Activated CD4-positive, alpha-beta T cell treated with anti-CD3 and anti-CD28 coated beads for 1 hour (primary cell): ENCODE data around the gene CPNE1.
"Not testable (repeated sequence)": the region's sequence is repeated elsewhere in the genome, so short reads cannot be mapped to it uniquely, and the experiment has no call there.

Experiments used
- DNase-seq: peaks from one replicate; pipeline ENCODE4 v3.0.0-alpha.2; 2020

The CPNE1 gene

GRCh38 chr20:35697696-35698297 is 33.1 kb upstream of the CPNE1 start:
- no peak for DNase-seq

GRCh38 chr20:35695978-35696377 is 31.3 kb upstream of the CPNE1 start:
- DNase-seq, result no peak

- no peak for DNase-seq
Measured at GRCh38 chr20:35695245-35695749, 30.6 kb upstream of the CPNE1 start.

GRCh38 chr20:35690265-35690664 is 25.6 kb upstream of the CPNE1 start:
- DNase-seq, result no peak

GRCh38 chr20:35686872-35687271 is 22.2 kb upstream of the CPNE1 start:
- not testable (repeated sequence) for DNase-seq

GRCh38 chr20:35685368-35685767 is 20.7 kb upstream of the CPNE1 start:
- not testable (repeated sequence) for DNase-seq

- DNase-seq, result no peak
Measured at GRCh38 chr20:35681960-35682359, 17.3 kb upstream of the CPNE1 start.

- DNase-seq, result no peak
Measured at GRCh38 chr20:35680452-35681183, 15.9 kb upstream of the CPNE1 start.

- DNase-seq, result no peak
Measured at GRCh38 chr20:35674921-35675320, 10.2 kb upstream of the CPNE1 start.

GRCh38 chr20:35673884-35674283 is 9.2 kb upstream of the CPNE1 start:
- DNase-seq, result no peak

GRCh38 chr20:35669681-35670080 is 5.0 kb upstream of the CPNE1 start:
- no peak for DNase-seq

- no peak for DNase-seq
Measured at GRCh38 chr20:35669221-35669620, 4.5 kb upstream of the CPNE1 start.

- no peak for DNase-seq
Measured at GRCh38 chr20:35665949-35666288, 1.2 kb upstream of the CPNE1 start.

- peak; percentile 41 for DNase-seq
Measured at GRCh38 chr20:35663516-35664465, 909 bp downstream of the CPNE1 start.

- no peak for DNase-seq
Measured at GRCh38 chr20:35662551-35662950, 2.1 kb downstream of the CPNE1 start.

- DNase-seq, result no peak
Measured at GRCh38 chr20:35661908-35662307, 2.8 kb downstream of the CPNE1 start.

- no peak for DNase-seq
Measured at GRCh38 chr20:35661053-35661452, 3.6 kb downstream of the CPNE1 start.

- no peak for DNase-seq
Measured at GRCh38 chr20:35660122-35660937, 4.4 kb downstream of the CPNE1 start.

GRCh38 chr20:35657271-35657670 is 7.4 kb downstream of the CPNE1 start:
- no peak for DNase-seq

- no peak for DNase-seq
Measured at GRCh38 chr20:35654415-35654814, 10.3 kb downstream of the CPNE1 start.

- no peak for DNase-seq
Measured at GRCh38 chr20:35653893-35654292, 10.8 kb downstream of the CPNE1 start.

GRCh38 chr20:35653430-35653734 is 11.3 kb downstream of the CPNE1 start:
- DNase-seq, result no peak
